Stomach (tissue), 9 donors: ENCODE data around the gene TSPAN16. TPM values are rescaled to one million over a fixed set of nuclear protein-coding genes. Genes with fewer than 3 reads are reported as not detected.
A peak's percentile ranks its signal among the peaks of the same experiment; 100 is the strongest.

Experiments used
- DNase-seq, 2 donors: peaks; one replicate each; pipeline versions ENCODE4 v3.0.0 to v3.0.0-alpha.2; 2013 to 2019
- H3K27ac ChIP-seq, 5 donors: fragments of 200-600 bp in 4 of 5; sonication (generic) in 4 of 5; one replicate each; pipeline ENCODE4 v1.5.1; 2013 to 2019; ENCODE audit warnings: mild to moderate bottlenecking in 1 of 5, moderate library complexity in 1 of 5
- H3K27me3 ChIP-seq, 3 donors: fragments of 200-600 bp; sonication (generic); one replicate each; pipeline ENCODE4 v1.5.1; 2017 to 2019; ENCODE audit warnings: mixed run types in 1 of 3
- H3K36me3 ChIP-seq, 4 donors: fragments of 200-600 bp; sonication (generic); 1 replicate in 3 of 4; 2 replicates in 1 of 4; pipeline ENCODE4 v1.5.1; 2016 to 2019
- H3K4me1 ChIP-seq, 4 donors: fragments of 200-600 bp; sonication (generic); one replicate each; pipeline ENCODE4 v1.5.1; 2016 to 2019
- H3K4me3 ChIP-seq, 4 donors: fragments of 200-600 bp; sonication (generic) in 3 of 4; one replicate each; pipeline ENCODE4 v1.5.1; 2016 to 2019; ENCODE audit warnings: mild to moderate bottlenecking in 1 of 4
- H3K9me3 ChIP-seq, 4 donors: fragments of 200-600 bp; sonication (generic); one replicate each; pipeline ENCODE4 v1.5.1; 2016 to 2019
- EP300 ChIP-seq: sonication (generic); formaldehyde crosslinking; IDR thresholded peaks from one replicate; pipeline ENCODE4 v1.6.1; 2017; ENCODE audit warnings: antibody characterized with exemption
- POLR2A ChIP-seq, 4 donors: fragments of 450-650 bp; IDR thresholded peaks; one replicate each; pipeline ENCODE4 v1.6.1; 2016; ENCODE audit warnings: antibody characterized with exemption in 4 of 4, control low read depth in 2 of 4, mild to moderate bottlenecking in 1 of 4, moderate library complexity in 1 of 4
- POLR2AphosphoS5 ChIP-seq, 3 donors: sonication (generic); formaldehyde crosslinking; IDR thresholded peaks; one replicate each; pipeline ENCODE4 v1.6.1; 2016; ENCODE audit warnings: antibody characterized with exemption in 3 of 3
- WGBS, 5 donors: extraction: QIAGEN DNeasy Blood & Tissue Kit in 3 of 5; methylation state at CpG; one replicate each; pipeline versions ENCODE4 v1.1.5 to v1.1.7; 2013 to 2018; 5-methylcytosine and 5-hydroxymethylcytosine counted together
- intact Hi-C: fragments of 100-400 bp; cut with DNase I; formaldehyde crosslinking; loops from one replicate; pipeline ENCODE4 v1.15.1; 2023; ENCODE audit warnings: low total_unique reads
- polyA plus RNA-seq, 3 donors: library from polyadenylated mRNA; stranded (reverse); fragments of 200-250 nt; gene quantifications; one replicate each; pipeline ENCODE4 v1.2.3, GENCODE V29; 2013
- total RNA-seq, 5 donors: library from RNA; depleted of rRNA; stranded (reverse); fragments of >200 nt; gene quantifications; one replicate each; pipeline versions ENCODE4 v1.1.0 to v1.2.3, GENCODE V29; 2014 to 2016
- TF ChIP-seq, protein P1 (sequence below), 7 experiments: fragments of 450-650 bp in 4 of 7; fragments of 200-600 bp in 3 of 7; sonication (generic) in 3 of 7; IDR thresholded peaks; one replicate each; pipeline ENCODE4 v1.5.1; 2016 to 2019; ENCODE audit warnings: antibody characterized with exemption in 7 of 7, control low read depth in 2 of 7, mild to moderate bottlenecking in 1 of 7
- donor health status: healthy with polysubstance abuse.
- donor health status: Bipolar disorder and iron deficiency.
- donor health status: healthy.

TSPAN16 gene
- total and polyA plus RNA-seq, 8 donors: not detected

DNA sequence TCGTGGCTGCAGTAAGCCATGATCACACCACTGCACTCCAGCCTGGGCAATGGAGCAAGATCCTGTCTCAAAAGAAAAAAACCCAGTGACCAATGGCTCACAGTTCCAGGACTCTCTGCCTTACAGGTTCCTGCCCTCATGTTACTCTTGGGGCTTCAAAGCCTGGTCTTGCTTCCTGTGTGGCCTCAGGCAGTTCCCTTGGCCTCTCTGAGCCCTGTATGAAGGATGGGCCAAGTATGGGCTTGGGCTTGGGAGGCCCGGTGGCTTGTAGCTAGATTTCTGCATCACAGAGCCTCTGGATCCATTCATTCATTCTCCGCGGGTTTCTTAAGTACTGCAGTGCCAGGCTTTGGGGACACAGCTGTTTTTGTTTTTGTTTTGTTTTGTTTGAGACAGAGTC is 780 bp upstream of the TSPAN16 start:
- TF ChIP-seq POLR2AphosphoS5 (IDR thresholded peaks at IDR 0.05) (no peak), POLR2A (IDR thresholded peaks at IDR 0.05) (no peak), EP300 (no peak)
- TF ChIP-seq, protein P1, sequence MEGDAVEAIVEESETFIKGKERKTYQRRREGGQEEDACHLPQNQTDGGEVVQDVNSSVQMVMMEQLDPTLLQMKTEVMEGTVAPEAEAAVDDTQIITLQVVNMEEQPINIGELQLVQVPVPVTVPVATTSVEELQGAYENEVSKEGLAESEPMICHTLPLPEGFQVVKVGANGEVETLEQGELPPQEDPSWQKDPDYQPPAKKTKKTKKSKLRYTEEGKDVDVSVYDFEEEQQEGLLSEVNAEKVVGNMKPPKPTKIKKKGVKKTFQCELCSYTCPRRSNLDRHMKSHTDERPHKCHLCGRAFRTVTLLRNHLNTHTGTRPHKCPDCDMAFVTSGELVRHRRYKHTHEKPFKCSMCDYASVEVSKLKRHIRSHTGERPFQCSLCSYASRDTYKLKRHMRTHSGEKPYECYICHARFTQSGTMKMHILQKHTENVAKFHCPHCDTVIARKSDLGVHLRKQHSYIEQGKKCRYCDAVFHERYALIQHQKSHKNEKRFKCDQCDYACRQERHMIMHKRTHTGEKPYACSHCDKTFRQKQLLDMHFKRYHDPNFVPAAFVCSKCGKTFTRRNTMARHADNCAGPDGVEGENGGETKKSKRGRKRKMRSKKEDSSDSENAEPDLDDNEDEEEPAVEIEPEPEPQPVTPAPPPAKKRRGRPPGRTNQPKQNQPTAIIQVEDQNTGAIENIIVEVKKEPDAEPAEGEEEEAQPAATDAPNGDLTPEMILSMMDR (IDR thresholded peaks at IDR 0.05): no peak
- Histone ChIP-seq H3K9me3 (no peaks in the 10 kb centered on the region), H3K4me3 (no peak overlapping the region), H3K27ac (no peak overlapping the region), H3K27me3 (no peaks in the 10 kb centered on the region), H3K4me1 (peaks cover 0 to 41% (median 10%) of the 10 kb centered on the region in 4 donors), H3K36me3 (no peaks in the 10 kb centered on the region)
- 77 to 90% (median 86%) methylated on average over 4 of the region's 4 CpGs for WGBS, 5 donors
- intact Hi-C loops: loop anchor here (10.0 kb wide), 1 partner anchor 150 kb away; no protein-coding TSS in a partner anchor
- no peak for DNase-seq

DNA sequence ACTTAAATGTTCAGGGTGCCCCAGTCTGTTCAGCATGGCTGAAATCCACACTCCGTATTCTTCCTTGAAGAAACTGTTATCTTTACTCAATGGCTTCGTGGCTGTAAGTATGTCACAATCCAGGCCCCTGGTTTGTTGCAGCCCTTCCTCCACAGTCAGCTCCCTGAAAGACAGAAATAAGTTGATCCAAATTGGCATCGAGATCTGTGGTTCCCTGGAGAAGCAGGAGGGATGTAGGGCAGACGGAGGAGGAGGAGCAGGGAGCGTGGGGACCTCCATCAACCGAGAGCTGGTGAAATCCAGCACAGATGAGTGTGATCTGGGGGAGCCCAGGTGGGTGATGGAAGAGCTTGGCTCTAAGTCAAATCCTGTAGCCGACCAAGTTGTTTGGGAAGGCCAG is 304 bp downstream of the TSPAN16 start:
- TF ChIP-seq POLR2AphosphoS5 (IDR thresholded peaks at IDR 0.05): no peak
- TF ChIP-seq, protein P1 (IDR thresholded peaks at IDR 0.05): no peak
- Histone ChIP-seq H3K4me1 (peaks cover 0 to 41% (median 10%) of the 10 kb centered on the region in 4 donors), H3K9me3 (no peaks in the 10 kb centered on the region), H3K27ac (peak overlapping the region in 3 of 5 donors; percentile 40 to 52 (median 49)), H3K36me3 (no peaks in the 10 kb centered on the region), H3K27me3 (no peaks in the 10 kb centered on the region), H3K4me3 (no peak overlapping the region)
- WGBS, 5 donors: 46 to 58% (median 51%) methylated on average over 7 of the region's 7 CpGs
- no peak for DNase-seq
- intact Hi-C loops: loop anchor here (10.0 kb wide), 1 partner anchor 149 kb away; no protein-coding TSS in a partner anchor

DNA sequence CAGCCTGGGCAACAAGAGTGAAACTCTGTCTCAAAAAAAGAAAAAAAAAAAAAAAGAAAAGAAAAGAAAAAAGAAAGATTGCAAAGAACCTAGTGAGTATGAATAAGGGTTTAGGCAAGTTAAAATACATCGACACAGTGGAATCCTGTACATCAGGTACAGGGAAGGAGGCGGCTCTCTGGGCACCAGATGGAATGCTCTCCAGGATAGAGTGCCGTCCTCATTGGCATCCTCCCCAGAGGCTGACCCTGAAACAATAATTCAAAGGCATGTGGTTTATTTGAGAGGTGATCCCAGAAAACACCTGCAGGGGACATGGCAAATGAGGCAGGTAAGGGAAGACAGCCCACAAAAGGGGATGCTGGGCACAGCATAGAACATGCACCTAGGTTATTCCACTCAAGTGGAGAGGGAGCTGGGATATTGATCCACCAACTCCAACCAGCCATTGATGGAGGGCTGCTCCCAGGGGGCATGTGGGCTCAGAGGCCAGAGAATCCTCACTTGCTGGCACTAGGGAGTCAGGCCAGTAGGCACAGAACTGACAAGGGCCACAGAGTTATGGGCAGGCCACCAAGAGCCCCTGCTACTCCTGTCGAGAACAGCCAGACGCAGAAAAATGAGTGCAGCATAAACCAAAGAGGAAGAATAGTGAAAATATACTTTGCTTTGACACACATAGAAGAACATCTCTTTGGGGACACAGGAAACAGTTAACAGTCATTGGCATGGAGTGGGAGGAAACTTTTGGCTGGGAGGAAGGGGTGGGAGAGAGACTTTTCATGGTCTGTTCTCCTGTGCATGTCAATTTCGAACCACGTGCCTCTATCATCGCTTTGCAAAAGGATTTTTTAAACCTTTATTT is 4.2 kb downstream of the TSPAN16 start:
- intact Hi-C loops: loop anchor here (10.0 kb wide), 1 partner anchor 145 kb away; no protein-coding TSS in a partner anchor
- TF ChIP-seq POLR2A (IDR thresholded peaks at IDR 0.05) (no peak), EP300 (no peak), POLR2AphosphoS5 (IDR thresholded peaks at IDR 0.05) (no peak)
- TF ChIP-seq, protein P1 (IDR thresholded peaks at IDR 0.05): no peak

DNA sequence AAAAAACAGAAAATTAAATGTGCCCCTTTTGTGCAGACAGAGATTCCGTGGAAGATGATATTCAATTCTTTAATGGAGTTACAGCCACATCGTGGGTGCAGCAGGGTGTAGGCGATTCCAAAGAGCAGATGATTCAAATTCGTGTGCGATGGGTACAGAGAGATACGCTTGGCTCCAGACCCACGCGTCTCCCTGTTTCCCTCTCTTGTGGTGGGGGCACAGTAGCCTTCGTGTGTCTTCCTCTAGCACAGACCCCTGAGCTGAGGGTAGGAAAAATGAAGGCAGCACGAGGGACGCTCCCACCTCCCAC is 4.8 kb downstream of the TSPAN16 start:
- no peak for TF ChIP-seq POLR2AphosphoS5 (IDR thresholded peaks at IDR 0.05)
- no peak for TF ChIP-seq EP300
- TF ChIP-seq, protein P1 (IDR thresholded peaks at IDR 0.05): no peak
- TF ChIP-seq POLR2A (IDR thresholded peaks at IDR 0.05): no peak
- H3K27ac ChIP-seq: no peak overlapping the region
- H3K9me3 ChIP-seq: no peaks in the 10 kb centered on the region
- no peak overlapping the region for H3K4me3 ChIP-seq
- no peaks in the 10 kb centered on the region for H3K36me3 ChIP-seq
- DNase-seq: no peak
- H3K4me1 ChIP-seq: peaks cover 0 to 14% (median 0%) of the 10 kb centered on the region in 4 donors
- intact Hi-C loops: no loop called here
- no peaks in the 10 kb centered on the region for H3K27me3 ChIP-seq
- WGBS, 5 donors: 87 to 92% (median 90%) methylated on average over 11 of the region's 11 CpGs

More for the DNA sequence above, 4.2 kb downstream of the TSPAN16 start:
- WGBS, 5 donors: 78 to 88% (median 82%) methylated on average over 8 of the region's 8 CpGs
- no peak overlapping the region for H3K27ac ChIP-seq
- H3K27me3 ChIP-seq: no peaks in the 10 kb centered on the region
- peaks cover 0 to 19% (median 0%) of the 10 kb centered on the region in 4 donors for H3K4me1 ChIP-seq
- H3K36me3 ChIP-seq: no peaks in the 10 kb centered on the region
- no peaks in the 10 kb centered on the region for H3K9me3 ChIP-seq
- no peak for DNase-seq
- H3K4me3 ChIP-seq: no peak overlapping the region
